Dermis blood vessel endothelial cell (primary cell): ENCODE measurements around the gene ENTR1. TPM values are rescaled to one million over a fixed set of nuclear protein-coding genes. Genes with fewer than 3 reads are reported as not detected.

ENCODE experiments used
- DNase-seq: peaks from one replicate; pipeline ENCODE4 v3.0.0; 2010
- total RNA-seq: library from RNA; depleted of rRNA; stranded (reverse); fragments of >200 nt; gene quantifications from 2 replicates; pipeline ENCODE4 v1.2.3, GENCODE V29; 2014

Gene ENTR1
- total RNA-seq, 1 donor from 2014 or later = 30.0 TPM

DNA sequence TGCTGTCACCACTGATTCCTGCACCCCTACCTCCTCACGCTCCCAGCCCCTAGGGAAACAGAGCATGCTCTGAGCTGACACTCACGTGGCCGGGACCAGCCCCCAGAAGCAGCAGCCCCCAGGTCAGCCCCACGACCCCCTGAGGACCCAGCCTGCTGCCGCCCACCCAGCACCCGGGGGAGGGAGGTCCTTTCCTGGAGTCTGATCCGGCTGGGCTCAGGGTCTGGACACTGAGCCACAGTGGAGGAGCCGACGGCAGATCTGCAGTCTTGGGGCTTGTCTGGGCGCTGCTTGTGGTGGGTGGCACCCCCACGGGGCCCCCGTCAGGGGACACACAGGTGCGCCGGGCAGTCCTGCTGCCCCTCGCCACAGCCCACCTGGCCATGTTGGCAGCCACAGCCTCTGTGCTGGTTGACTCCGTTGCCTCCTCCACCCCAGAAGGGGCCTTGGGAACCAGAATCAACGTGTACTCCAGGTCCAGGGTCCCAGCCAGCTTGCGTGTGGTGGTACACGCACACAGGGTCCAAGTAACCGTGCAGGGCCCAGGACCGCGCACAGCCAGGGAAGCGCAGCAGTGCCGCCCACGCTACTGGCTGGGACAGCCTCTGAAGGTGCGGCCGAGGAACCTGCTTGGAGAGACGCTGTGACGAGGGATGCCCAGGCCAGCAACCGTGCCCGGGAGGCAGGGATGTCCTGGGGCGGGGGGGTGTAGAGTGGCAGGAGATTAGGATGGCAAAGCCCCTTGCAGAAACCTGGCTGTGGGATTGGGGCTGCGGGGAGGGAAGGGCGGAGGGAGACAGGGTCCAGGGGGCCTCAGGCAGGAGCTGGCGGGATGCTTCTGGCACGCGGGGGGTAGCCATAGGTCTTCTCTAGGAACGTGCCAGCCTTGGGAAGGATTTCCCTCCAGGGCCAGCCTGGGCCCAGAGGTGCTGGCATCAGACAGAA lies 50.4 kb downstream of the ENTR1 start:
- no peak for DNase-seq

DNA sequence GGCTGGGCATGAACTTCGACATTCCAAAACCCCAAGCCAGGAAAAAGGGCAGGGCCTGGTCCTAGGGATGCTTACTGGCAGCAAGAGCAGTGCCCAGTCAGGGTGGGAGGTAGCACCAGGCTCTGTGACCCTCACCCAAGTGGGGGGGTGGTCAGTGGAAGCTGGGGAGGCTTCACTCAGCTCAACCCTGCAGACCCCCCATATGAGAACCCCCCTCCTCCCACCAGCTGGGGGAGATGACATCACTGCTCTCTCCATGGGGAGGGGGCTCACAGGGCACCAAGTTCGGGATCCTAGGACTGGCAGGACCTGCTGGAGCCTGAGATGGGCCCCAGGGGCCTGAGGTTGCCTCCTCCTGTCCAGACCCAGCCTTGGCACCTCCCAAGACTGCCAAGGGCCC lies 51.5 kb downstream of the ENTR1 start:
- no peak for DNase-seq

GRCh38 chr9:136358016-136358415 lies 52.4 kb downstream of the ENTR1 start:
- DNase-seq = no peak

GRCh38 chr9:136357202-136357725 lies 53.1 kb downstream of the ENTR1 start:
- DNase-seq = no peak

- no peak for DNase-seq
Measured at GRCh38 chr9:136355616-136356557, 54.5 kb downstream of the ENTR1 start.

GRCh38 chr9:136354592-136355085 lies 55.8 kb downstream of the ENTR1 start:
- no peak for DNase-seq

DNA sequence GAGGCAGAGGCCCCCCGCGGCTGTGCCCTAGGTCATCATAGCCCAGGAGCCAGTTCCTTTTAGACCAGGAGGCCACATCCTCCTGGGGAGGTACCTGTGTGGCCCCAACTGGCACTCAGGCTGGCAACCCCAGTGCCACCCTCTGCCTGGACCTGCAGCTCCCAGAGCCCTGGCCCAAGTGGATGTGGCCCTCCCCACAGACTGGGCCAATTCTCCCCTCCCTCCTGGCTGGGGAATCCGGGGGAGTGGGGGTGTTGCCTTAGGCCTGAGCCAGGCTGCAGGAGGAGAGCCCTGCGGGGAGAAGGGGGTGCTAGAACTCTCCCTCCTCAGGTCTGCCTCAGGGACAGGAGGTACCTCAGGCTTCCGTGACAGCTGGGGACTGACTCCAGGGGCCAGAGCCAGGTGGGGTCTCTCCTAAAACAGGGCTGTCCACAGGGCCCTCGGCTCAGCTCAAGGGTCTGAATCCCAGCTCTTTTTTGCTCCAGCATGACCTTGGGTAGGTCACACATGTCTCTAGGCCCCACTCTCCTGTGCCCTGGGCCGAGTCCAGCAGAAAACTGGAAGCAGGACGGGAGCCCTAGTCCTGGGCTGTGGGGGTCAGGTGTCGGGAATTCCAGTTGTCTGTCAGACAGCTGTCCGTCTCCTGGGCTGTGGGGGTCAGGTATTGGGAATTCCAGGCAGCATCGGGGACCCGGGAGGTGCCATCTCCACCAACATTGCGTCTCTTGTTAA lies 56.5 kb downstream of the ENTR1 start:
- DNase-seq = no peak

DNA sequence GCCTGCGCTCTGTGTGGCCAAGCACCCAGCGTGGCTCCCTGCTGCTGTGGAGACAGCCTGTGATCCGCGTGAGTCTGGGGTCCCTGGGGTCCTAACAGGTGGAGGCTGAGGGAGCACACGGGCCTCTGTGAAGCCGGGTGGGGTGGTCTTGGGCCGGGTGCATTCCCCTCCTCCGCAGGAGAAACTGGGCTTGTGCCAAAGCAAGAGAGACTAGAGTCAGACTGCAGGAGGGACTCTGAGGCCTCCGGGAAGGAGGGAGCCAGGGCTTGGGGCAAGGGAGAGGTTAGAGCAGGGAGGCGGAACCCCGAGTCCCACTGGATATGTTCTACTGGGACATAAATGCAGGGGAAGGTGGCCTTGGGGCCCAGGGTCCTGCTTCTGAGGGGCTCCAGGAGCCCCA lies 57.3 kb downstream of the ENTR1 start:
- no peak for DNase-seq

DNA sequence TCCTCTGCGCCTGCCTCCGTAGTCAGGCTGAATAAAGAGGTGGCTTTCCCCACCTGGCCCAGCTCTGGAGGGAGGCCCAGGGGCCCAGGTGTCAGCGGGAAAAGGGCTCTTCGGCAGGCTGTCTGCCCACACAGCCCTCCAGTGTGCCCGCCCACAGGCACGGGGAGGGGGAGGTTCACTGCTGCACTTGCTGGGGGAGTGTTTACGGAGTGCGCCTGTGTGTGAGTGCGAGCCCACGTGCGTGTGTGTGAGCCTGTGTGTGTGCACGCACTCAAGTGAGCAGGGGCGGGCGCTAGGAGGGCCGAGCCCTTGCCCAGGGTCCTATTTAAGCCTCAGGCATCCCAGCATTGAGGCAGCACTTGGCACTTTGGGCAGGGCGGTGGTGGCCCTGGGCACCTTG lies 57.7 kb downstream of the ENTR1 start:
- no peak for DNase-seq

Other genes starting within 250 kb of the ENTR1 start
- gene LHX3, start 205.5 kb downstream of the ENTR1 start, total RNA-seq = not detected in 2 replicates
- gene QSOX2, start 164.8 kb downstream of the ENTR1 start, total RNA-seq = 9.0 and 20.1 TPM in 2 replicates
- not detected in 2 replicates for gene CCDC187, start 106.5 kb downstream of the ENTR1 start, total RNA-seq
- gene GPSM1, start 83.1 kb downstream of the ENTR1 start, total RNA-seq = 27.2 and 37.1 TPM in 2 replicates
- gene DNLZ, start 46.9 kb downstream of the ENTR1 start, total RNA-seq = 15.4 and 34.5 TPM in 2 replicates
- 0.34 and 1.1 TPM in 2 replicates for gene CARD9, start 36.9 kb downstream of the ENTR1 start, total RNA-seq
- gene SNAPC4, start 10.4 kb downstream of the ENTR1 start, total RNA-seq = 10.2 and 12.6 TPM in 2 replicates
- gene PMPCA, start within 50 bp of the ENTR1 start, total RNA-seq = 40.2 and 42.3 TPM in 2 replicates
- 8.3 and 12.1 TPM in 2 replicates for gene INPP5E, start 29.2 kb upstream of the ENTR1 start, total RNA-seq
- gene SEC16A, start 72.4 kb upstream of the ENTR1 start, total RNA-seq = 20.8 and 43.8 TPM in 2 replicates
- gene NOTCH1, start 135.4 kb upstream of the ENTR1 start, total RNA-seq = 157 and 319 TPM in 2 replicates